GM12878 (cell line): ENCODE results near the gene KLB. TPM values are rescaled to one million over a fixed set of nuclear protein-coding genes. Genes with fewer than 3 reads are reported as not detected.

ENCODE experiments used
- ATF7 ChIP-seq: fragments of 450-650 bp; IDR thresholded peaks from 2 replicates; pipeline ENCODE4 v1.6.1; 2016; ENCODE audit warnings: low read depth, mild to moderate bottlenecking
- CREB1 ChIP-seq: IDR thresholded peaks from 2 replicates; pipeline ENCODE4 v1.6.1; 2012; ENCODE audit warnings: low read depth, mild to moderate bottlenecking, inconsistent platforms
- CREM ChIP-seq: IDR thresholded peaks from 2 replicates; pipeline ENCODE4 v1.6.1; 2014; ENCODE audit warnings: antibody characterized with exemption, low read depth
- EED ChIP-seq: sonication (generic); IDR thresholded peaks from 2 replicates; pipeline ENCODE4 v1.6.1; 2016; ENCODE audit warnings: antibody characterized with exemption, low read depth
- FOS ChIP-seq: IDR thresholded peaks from 3 replicates; pipeline ENCODE4 v1.6.1; 2011; ENCODE audit warnings: borderline replicate concordance; ENCODE audit not compliant: insufficient read length; ENCODE audit errors: extremely low read depth
- IKZF2 ChIP-seq, 2 experiments: fragments of 450-650 bp; IDR thresholded peaks; 2 replicates each; pipeline ENCODE4 v1.6.1; 2017; ENCODE audit warnings: mild to moderate bottlenecking in 2 of 2, moderate library complexity in 2 of 2
- LARP7 ChIP-seq: fragments of 450-650 bp; IDR thresholded peaks from 2 replicates; pipeline ENCODE4 v1.6.1; 2017; ENCODE audit warnings: mild to moderate bottlenecking
- NFYB ChIP-seq: IDR thresholded peaks from 2 replicates; pipeline ENCODE4 v1.6.1; 2011; ENCODE audit warnings: low read depth, mild to moderate bottlenecking, low read length, improper control_type of control experiment, moderate library complexity; ENCODE audit not compliant: insufficient read depth
- NR2F1 ChIP-seq: fragments of 450-650 bp; conservative IDR thresholded peaks from 2 replicates; pipeline ENCODE4 v1.6.1; 2017; ENCODE audit warnings: mild to moderate bottlenecking
- PAX5 ChIP-seq: IDR thresholded peaks from 2 replicates; pipeline ENCODE4 v1.6.1; 2011; ENCODE audit warnings: low read depth, low read length, borderline replicate concordance
- POLR2AphosphoS2 ChIP-seq: IDR thresholded peaks from 2 replicates; pipeline ENCODE4 v1.6.1; 2011; ENCODE audit warnings: low read depth, mild to moderate bottlenecking, low read length, improper control_type of control experiment, moderate library complexity
- RAD51 ChIP-seq: fragments of 450-650 bp; IDR thresholded peaks from 2 replicates; pipeline ENCODE4 v1.6.1; 2016; ENCODE audit warnings: moderate library complexity, mild to moderate bottlenecking, inconsistent platforms
- RBBP5 ChIP-seq: fragments of 200-600 bp; sonication (generic); conservative IDR thresholded peaks from 2 replicates; pipeline ENCODE4 v1.6.1; 2016
- RUNX3 ChIP-seq: IDR thresholded peaks from 2 replicates; pipeline ENCODE4 v1.6.1; 2012; ENCODE audit warnings: low read length, inconsistent platforms
- SRF ChIP-seq, 2 experiments: IDR thresholded peaks; 2 replicates each; pipeline ENCODE4 v1.6.1; 2011; ENCODE audit warnings: low read depth in 2 of 2, low read length in 2 of 2, mild to moderate bottlenecking in 1 of 2, moderate library complexity in 1 of 2
- WRNIP1 ChIP-seq: IDR thresholded peaks from 2 replicates; pipeline ENCODE4 v1.6.1; 2011; ENCODE audit warnings: low read depth, low read length, improper control_type of control experiment, borderline replicate concordance
- YY1 ChIP-seq: IDR thresholded peaks from 2 replicates; pipeline ENCODE4 v1.6.1; 2011; ENCODE audit warnings: low read depth, mild to moderate bottlenecking, low read length
- ZNF24 ChIP-seq: fragments of 450-650 bp; IDR thresholded peaks from 2 replicates; pipeline ENCODE4 v1.6.1; 2017; ENCODE audit warnings: antibody characterized with exemption, mild to moderate bottlenecking
- polyA plus RNA-seq, 11 experiments: library from polyadenylated mRNA; depleted of rRNA in 4 of 11; unstranded in 6 of 11; stranded (reverse) in 5 of 11; fragments of >200 nt; fragmentation: Nextera tagmentation in 4 of 11; fragmentation: Illumina TruSeq in 1 of 11; extraction: Ambion mirVana in 4 of 11; extraction: Trizol in 1 of 11; gene quantifications; 1 replicate in 1 of 11; 2 replicates in 10 of 11; pipeline versions ENCODE4 v1.2.1 to v1.2.3, GENCODE V29; 2011 to 2016; ENCODE audit warnings: inconsistent platforms in 2 of 11, missing spikeins in 2 of 11, low read depth in 1 of 11
- total RNA-seq, 4 experiments: library from RNA; depleted of rRNA in 3 of 4; stranded (reverse); fragments of >200 nt in 3 of 4; fragmentation: Illumina TruSeq in 1 of 4; extraction: Trizol in 1 of 4; gene quantifications; 2 replicates each; pipeline versions ENCODE4 v1.2.1 to v1.2.3, GENCODE V29; 2013 to 2021
- TF ChIP-seq, protein P1 (sequence below): fragments of 450-650 bp; formaldehyde crosslinking; IDR thresholded peaks from 2 replicates; pipeline ENCODE4 v1.4.0; 2020; ENCODE audit warnings: mild to moderate bottlenecking, moderate library complexity
- TF ChIP-seq, protein P2 (sequence below): IDR thresholded peaks from 2 replicates; pipeline ENCODE4 v1.6.1; 2012; ENCODE audit warnings: low read depth, low read length, improper control_type of control experiment
- TF ChIP-seq, protein P3 (sequence below): IDR thresholded peaks from 2 replicates; pipeline ENCODE4 v1.6.1; 2012; ENCODE audit warnings: low read depth, low read length, improper control_type of control experiment
- TF ChIP-seq, protein P4 (sequence below): IDR thresholded peaks from 2 replicates; pipeline ENCODE4 v1.6.1; 2012; ENCODE audit warnings: low read length, inconsistent platforms
- TF ChIP-seq, protein P5 (sequence below): IDR thresholded peaks from 2 replicates; pipeline ENCODE4 v1.6.1; 2012; ENCODE audit warnings: mild to moderate bottlenecking, low read depth, low read length

Gene KLB
- total and polyA plus RNA-seq, 10 of the 15 experiments (the other 5 are each of a cell fraction or from before 2014, with no cell fraction given), result under 0.01 to 0.13 (median 0.04) TPM; not detected in 1

DNA sequence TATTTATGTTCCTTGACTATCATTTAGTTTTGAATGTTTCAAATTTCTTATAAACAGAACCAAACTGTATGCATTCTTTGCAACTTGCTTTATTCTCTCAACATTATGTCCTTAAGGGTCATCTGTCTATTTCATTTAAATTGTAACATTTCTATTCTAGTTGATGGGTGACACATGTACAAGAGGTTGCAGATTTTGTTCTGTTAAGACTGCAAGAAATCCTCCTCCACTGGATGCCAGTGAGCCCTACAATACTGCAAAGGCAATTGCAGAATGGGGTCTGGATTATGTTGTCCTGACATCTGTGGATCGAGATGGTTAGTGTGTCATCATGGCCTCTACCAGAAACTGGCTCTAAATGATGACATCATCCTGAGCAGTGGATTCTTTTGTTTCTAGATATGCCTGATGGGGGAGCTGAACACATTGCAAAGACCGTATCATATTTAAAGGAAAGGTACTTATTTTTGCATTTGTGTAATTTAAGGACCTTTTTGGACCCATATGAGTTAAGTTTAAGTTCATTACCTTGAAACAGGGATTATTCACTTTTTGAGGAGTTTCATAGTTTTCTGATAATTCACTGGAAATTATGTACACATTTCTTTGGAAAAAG lies 58.3 kb downstream of the KLB start (continued):
- TF ChIP-seq, protein P1, sequence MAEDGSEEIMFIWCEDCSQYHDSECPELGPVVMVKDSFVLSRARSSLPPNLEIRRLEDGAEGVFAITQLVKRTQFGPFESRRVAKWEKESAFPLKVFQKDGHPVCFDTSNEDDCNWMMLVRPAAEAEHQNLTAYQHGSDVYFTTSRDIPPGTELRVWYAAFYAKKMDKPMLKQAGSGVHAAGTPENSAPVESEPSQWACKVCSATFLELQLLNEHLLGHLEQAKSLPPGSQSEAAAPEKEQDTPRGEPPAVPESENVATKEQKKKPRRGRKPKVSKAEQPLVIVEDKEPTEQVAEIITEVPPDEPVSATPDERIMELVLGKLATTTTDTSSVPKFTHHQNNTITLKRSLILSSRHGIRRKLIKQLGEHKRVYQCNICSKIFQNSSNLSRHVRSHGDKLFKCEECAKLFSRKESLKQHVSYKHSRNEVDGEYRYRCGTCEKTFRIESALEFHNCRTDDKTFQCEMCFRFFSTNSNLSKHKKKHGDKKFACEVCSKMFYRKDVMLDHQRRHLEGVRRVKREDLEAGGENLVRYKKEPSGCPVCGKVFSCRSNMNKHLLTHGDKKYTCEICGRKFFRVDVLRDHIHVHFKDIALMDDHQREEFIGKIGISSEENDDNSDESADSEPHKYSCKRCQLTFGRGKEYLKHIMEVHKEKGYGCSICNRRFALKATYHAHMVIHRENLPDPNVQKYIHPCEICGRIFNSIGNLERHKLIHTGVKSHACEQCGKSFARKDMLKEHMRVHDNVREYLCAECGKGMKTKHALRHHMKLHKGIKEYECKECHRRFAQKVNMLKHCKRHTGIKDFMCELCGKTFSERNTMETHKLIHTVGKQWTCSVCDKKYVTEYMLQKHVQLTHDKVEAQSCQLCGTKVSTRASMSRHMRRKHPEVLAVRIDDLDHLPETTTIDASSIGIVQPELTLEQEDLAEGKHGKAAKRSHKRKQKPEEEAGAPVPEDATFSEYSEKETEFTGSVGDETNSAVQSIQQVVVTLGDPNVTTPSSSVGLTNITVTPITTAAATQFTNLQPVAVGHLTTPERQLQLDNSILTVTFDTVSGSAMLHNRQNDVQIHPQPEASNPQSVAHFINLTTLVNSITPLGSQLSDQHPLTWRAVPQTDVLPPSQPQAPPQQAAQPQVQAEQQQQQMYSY (CRISPR knock-in tag), result no peak
- TF ChIP-seq, protein P2, sequence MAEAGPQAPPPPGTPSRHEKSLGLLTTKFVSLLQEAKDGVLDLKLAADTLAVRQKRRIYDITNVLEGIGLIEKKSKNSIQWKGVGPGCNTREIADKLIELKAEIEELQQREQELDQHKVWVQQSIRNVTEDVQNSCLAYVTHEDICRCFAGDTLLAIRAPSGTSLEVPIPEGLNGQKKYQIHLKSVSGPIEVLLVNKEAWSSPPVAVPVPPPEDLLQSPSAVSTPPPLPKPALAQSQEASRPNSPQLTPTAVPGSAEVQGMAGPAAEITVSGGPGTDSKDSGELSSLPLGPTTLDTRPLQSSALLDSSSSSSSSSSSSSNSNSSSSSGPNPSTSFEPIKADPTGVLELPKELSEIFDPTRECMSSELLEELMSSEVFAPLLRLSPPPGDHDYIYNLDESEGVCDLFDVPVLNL, result no peak
- TF ChIP-seq NFYB, result no peak
- TF ChIP-seq, protein P3, sequence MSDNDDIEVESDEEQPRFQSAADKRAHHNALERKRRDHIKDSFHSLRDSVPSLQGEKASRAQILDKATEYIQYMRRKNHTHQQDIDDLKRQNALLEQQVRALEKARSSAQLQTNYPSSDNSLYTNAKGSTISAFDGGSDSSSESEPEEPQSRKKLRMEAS, result no peak
- TF ChIP-seq RBBP5, result no peak
- TF ChIP-seq LARP7, result no peak
- TF ChIP-seq WRNIP1, result no peak
- TF ChIP-seq NR2F1, result no peak
- peak; percentile 76 for TF ChIP-seq CREB1
- peak; percentile 57 for TF ChIP-seq CREM
- no peak for TF ChIP-seq RAD51
- peak; percentile 86 for TF ChIP-seq ATF7
- TF ChIP-seq POLR2AphosphoS2, result no peak
- TF ChIP-seq, protein P4, sequence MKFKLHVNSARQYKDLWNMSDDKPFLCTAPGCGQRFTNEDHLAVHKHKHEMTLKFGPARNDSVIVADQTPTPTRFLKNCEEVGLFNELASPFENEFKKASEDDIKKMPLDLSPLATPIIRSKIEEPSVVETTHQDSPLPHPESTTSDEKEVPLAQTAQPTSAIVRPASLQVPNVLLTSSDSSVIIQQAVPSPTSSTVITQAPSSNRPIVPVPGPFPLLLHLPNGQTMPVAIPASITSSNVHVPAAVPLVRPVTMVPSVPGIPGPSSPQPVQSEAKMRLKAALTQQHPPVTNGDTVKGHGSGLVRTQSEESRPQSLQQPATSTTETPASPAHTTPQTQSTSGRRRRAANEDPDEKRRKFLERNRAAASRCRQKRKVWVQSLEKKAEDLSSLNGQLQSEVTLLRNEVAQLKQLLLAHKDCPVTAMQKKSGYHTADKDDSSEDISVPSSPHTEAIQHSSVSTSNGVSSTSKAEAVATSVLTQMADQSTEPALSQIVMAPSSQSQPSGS, result 0 out of 2 replicates have a peak, but pooled peaks have one; percentile 26
- no peak for TF ChIP-seq FOS
- TF ChIP-seq PAX5, result no peak
- TF ChIP-seq IKZF2 (IDR thresholded peaks at IDR 0.05), result no peak
- TF ChIP-seq, protein P5, sequence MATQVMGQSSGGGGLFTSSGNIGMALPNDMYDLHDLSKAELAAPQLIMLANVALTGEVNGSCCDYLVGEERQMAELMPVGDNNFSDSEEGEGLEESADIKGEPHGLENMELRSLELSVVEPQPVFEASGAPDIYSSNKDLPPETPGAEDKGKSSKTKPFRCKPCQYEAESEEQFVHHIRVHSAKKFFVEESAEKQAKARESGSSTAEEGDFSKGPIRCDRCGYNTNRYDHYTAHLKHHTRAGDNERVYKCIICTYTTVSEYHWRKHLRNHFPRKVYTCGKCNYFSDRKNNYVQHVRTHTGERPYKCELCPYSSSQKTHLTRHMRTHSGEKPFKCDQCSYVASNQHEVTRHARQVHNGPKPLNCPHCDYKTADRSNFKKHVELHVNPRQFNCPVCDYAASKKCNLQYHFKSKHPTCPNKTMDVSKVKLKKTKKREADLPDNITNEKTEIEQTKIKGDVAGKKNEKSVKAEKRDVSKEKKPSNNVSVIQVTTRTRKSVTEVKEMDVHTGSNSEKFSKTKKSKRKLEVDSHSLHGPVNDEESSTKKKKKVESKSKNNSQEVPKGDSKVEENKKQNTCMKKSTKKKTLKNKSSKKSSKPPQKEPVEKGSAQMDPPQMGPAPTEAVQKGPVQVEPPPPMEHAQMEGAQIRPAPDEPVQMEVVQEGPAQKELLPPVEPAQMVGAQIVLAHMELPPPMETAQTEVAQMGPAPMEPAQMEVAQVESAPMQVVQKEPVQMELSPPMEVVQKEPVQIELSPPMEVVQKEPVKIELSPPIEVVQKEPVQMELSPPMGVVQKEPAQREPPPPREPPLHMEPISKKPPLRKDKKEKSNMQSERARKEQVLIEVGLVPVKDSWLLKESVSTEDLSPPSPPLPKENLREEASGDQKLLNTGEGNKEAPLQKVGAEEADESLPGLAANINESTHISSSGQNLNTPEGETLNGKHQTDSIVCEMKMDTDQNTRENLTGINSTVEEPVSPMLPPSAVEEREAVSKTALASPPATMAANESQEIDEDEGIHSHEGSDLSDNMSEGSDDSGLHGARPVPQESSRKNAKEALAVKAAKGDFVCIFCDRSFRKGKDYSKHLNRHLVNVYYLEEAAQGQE, result no peak
- TF ChIP-seq EED, result no peak
- no peak for TF ChIP-seq RUNX3
- TF ChIP-seq YY1, result peak; percentile 36; the same call in 1 of the 2 replicates
- TF ChIP-seq ZNF24, result no peak
- no peak for TF ChIP-seq SRF (IDR thresholded peaks at IDR 0.05; ENCODE audit: low read depth in 2 of 2, low read length in 2 of 2)
